Measurements from ENCODE around the gene CPD. TPM values are rescaled to one million over a fixed set of nuclear protein-coding genes. Genes with fewer than 3 reads are reported as not detected.

The CPD gene
- total RNA-seq, 4 donors from 2014 or later: 36.9 to 63.6 (median 50.8) TPM

- H3K4me3 ChIP-seq: no peak overlapping the region
- H3K27me3 ChIP-seq: no peaks in the 10 kb centered on the region
- H3K36me3 ChIP-seq: peaks cover 0 to 49% (median 3%) of the 10 kb centered on the region in 3 donors
- DNase-seq: no peak
- TF ChIP-seq, protein P1, sequence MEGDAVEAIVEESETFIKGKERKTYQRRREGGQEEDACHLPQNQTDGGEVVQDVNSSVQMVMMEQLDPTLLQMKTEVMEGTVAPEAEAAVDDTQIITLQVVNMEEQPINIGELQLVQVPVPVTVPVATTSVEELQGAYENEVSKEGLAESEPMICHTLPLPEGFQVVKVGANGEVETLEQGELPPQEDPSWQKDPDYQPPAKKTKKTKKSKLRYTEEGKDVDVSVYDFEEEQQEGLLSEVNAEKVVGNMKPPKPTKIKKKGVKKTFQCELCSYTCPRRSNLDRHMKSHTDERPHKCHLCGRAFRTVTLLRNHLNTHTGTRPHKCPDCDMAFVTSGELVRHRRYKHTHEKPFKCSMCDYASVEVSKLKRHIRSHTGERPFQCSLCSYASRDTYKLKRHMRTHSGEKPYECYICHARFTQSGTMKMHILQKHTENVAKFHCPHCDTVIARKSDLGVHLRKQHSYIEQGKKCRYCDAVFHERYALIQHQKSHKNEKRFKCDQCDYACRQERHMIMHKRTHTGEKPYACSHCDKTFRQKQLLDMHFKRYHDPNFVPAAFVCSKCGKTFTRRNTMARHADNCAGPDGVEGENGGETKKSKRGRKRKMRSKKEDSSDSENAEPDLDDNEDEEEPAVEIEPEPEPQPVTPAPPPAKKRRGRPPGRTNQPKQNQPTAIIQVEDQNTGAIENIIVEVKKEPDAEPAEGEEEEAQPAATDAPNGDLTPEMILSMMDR (IDR thresholded peaks at IDR 0.05): no peak
- no peak for TF ChIP-seq POLR2A (IDR thresholded peaks at IDR 0.05)
- WGBS, 2 donors: 91 to 100% methylated on average over 2 of the region's 2 CpGs
- H3K27ac ChIP-seq: no peak overlapping the region
- intact Hi-C loops (cut with DNase I): no loop called here
- H3K9me3 ChIP-seq: no peaks in the 10 kb centered on the region
- no peaks in the 10 kb centered on the region for H3K4me1 ChIP-seq
Observed at GRCh38 chr17:30391534-30391933, 12.8 kb downstream of the CPD start.

DNA sequence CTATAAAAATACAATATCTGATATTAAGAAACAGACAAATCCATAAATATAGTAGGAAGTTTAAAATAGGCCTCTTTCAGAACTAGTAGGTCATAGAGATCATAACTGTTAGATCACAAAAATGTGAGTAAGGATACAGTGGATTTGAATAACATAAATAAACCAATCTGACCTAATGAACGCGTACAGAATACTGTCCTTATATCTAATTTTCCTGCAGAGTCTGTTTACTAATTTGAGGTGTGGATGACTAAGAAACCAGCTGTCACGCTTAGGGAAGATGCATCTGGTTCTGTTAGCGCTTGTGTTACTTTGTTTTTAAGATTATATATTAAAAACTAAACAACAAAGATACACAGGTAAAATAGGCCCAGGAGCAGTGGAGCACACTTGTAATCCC lies 14.8 kb downstream of the CPD start:
- DNase-seq: no peak
- H3K9me3 ChIP-seq: no peaks in the 10 kb centered on the region
- no peak overlapping the region for H3K4me3 ChIP-seq
- no peak overlapping the region for H3K27ac ChIP-seq
- H3K36me3 ChIP-seq: peaks cover 0 to 30% (median 0%) of the 10 kb centered on the region in 3 donors
- intact Hi-C loops (cut with DNase I): no loop called here
- H3K27me3 ChIP-seq: no peaks in the 10 kb centered on the region
- 94% methylated on average over 4 of the region's 4 CpGs for WGBS, 2 donors
- H3K4me1 ChIP-seq: no peaks in the 10 kb centered on the region
- TF ChIP-seq, protein P1 (IDR thresholded peaks at IDR 0.05): no peak
- no peak for TF ChIP-seq POLR2A (IDR thresholded peaks at IDR 0.05)

DNA sequence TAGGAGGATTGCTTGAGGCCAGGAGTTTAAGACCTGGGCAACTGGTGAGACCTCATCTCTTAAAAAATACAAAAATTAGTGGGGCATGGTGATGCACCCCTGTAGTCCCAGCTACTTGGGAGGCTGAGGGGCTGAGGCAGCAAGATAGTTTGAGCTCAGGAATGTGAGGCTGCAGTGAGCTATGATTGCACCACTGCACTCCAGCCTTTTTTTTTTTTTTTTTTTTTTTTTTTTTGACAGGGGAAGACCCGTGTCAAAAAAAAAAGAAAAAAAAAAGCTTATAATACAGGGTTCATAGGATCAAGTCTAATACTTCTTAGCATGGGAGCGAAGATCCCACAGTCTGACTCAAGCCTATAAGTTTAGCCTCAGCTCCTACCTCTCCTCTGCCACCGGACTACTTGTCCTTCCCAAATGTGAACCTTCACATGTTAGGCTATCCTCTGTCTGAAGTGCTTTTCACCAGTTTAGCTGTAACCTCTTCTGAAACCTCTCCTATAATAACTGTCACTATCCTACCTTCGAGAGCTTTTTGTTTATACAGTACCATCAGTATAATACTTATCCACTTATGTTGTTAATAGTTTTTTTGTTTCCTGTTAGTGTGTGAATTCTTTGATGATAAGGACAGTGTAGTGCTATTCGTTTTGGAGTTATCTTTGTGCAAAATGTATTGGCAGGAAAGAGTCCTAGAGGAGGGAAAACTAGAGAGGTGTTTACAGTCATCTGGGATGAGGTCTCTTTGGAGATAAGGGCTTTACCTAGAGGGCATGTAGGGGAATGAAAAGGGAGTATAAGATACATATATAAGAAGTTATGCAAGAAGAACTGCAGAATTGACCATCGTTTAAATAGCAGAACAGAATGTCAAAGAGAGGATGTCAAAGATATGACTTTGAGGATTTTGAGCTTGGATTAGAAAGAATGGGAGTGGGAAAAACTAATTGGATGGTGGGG lies 15.5 kb downstream of the CPD start:
- H3K36me3 ChIP-seq: peaks cover 0 to 23% (median 0%) of the 10 kb centered on the region in 3 donors
- intact Hi-C loops (cut with DNase I): no loop called here
- WGBS, 2 donors: 66 to 68% methylated on average over 6 of the region's 6 CpGs

DNA sequence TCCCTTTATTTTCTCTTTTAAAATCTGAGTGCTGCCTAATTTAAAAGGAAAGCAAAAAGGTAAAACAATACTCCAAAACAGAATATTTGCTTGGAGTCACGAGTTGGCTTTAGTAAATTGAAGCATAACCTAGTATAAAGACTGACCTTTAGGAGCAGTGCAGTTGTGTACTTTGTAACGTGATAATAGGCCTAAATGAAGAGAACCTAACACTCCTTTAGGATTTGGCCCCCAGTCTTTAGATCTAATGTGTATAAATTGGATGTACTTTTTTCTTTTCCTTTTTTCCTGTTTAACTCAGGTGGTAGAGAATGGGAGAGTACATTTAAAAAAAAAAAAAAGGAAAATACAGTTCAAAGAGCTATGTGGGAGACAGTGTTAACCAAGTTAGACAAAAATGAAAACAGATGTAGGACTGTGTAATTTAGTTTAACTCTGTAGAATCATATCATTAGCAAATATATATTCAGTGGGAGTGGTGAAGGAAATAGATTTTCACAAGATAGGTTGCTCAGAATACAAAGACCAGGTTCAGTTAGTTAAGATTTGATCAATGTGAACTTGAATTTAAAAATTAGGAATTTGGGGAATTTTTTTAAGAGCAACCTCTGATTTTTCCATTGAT lies 16.8 kb downstream of the CPD start:
- intact Hi-C loops (cut with DNase I): no loop called here
- no peak for DNase-seq
- Histone ChIP-seq H3K9me3 (no peaks in the 10 kb centered on the region), H3K4me1 (no peaks in the 10 kb centered on the region), H3K27me3 (no peaks in the 10 kb centered on the region), H3K27ac (no peak overlapping the region), H3K36me3 (peaks cover 0 to 16% (median 0%) of the 10 kb centered on the region in 3 donors), H3K4me3 (no peak overlapping the region)
- 73 to 79% methylated on average over 2 of the region's 2 CpGs for WGBS, 2 donors
- TF ChIP-seq POLR2A (IDR thresholded peaks at IDR 0.05): no peak
- TF ChIP-seq, protein P1 (IDR thresholded peaks at IDR 0.05): no peak

More for the DNA sequence above, 15.5 kb downstream of the CPD start:
- Histone ChIP-seq H3K4me1 (no peaks in the 10 kb centered on the region), H3K27me3 (no peaks in the 10 kb centered on the region), H3K27ac (no peak overlapping the region), H3K9me3 (no peaks in the 10 kb centered on the region), H3K4me3 (no peak overlapping the region)
- TF ChIP-seq, protein P1 (IDR thresholded peaks at IDR 0.05): no peak
- no peak for TF ChIP-seq POLR2A (IDR thresholded peaks at IDR 0.05)
- no peak for DNase-seq

- H3K4me1 ChIP-seq: no peaks in the 10 kb centered on the region
- intact Hi-C loops (cut with DNase I): no loop called here
- 81 to 82% methylated on average over 1 of the region's 1 CpG for WGBS, 2 donors
- H3K27me3 ChIP-seq: no peaks in the 10 kb centered on the region
- DNase-seq: no peak
- H3K9me3 ChIP-seq: no peaks in the 10 kb centered on the region
- H3K4me3 ChIP-seq: no peak overlapping the region
- no peak overlapping the region for H3K27ac ChIP-seq
- TF ChIP-seq POLR2A (IDR thresholded peaks at IDR 0.05): no peak
- TF ChIP-seq, protein P1 (IDR thresholded peaks at IDR 0.05): no peak
- peaks cover 0 to 10% (median 0%) of the 10 kb centered on the region in 3 donors for H3K36me3 ChIP-seq
Observed at GRCh38 chr17:30396129-30396528, 17.4 kb downstream of the CPD start.
